Measurements from ENCODE around the gene LILRA1.
"Not testable (repeated sequence)": the region's sequence is repeated elsewhere in the genome, so short reads cannot be mapped to it uniquely, and the experiment has no call there.

The LILRA1 gene

DNA sequence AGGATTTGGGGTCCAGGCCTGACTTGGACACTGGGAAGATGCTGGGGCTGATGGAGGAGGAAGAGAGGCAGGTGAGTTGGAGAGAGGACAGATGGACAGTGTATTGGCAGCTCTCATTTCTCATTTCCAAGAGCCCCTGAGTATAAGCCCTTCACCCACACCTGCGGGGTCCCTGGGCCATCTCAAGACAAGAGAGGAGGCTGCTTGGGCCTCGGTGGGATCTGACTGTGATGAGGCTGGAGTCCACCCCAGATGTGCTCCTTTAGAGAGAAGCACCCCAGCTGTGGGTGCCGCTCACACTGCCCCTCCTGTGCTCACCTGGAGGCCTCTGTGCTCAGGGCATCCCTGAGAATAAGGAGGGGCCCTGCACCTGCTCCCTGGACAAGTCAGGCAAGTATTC, 16.1 kb upstream of the LILRA1 start:
- no peak for DNase-seq (ENCODE audit: low read depth)

DNA sequence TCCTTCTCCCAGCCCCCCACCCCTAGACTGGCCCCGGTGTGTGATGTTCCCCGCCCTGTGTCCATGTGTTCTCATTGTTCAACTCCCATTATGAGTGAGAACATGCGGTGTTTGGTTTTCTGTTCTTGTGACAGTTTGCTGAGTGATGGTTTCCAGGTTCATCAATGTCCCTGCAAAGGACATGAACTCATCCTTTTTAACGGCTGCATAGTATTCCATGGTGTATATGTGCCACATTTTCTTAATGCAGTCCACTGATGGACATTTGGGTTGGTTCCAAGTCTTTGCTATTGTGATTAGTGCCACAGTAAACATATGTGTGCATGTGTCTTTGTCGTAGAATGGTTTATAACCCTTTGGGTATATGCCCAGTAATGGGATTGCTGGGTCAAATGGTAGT, 15.2 kb upstream of the LILRA1 start:
- DNase-seq (ENCODE audit: low read depth): not testable (repeated sequence)

DNA sequence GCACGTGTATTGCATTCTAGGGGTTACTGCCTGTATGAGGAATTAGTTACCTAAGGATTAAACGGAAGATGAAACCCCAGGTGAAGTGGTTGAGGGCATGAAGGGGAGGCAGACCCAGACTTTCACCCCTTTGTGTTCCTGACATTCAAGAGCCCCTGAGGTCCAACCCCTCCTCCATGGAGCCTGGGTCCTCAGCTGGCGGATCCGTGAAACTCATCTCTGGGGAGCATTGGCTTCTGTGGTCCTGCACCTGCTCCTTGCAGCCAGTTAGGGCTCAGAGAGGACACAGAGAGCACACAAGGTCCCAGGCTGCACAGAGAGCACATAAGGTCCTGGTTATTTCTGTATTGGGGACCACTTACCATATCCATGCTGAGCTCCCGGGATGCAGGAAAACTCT, 7.0 kb upstream of the LILRA1 start:
- DNase-seq (ENCODE audit: low read depth): no peak

DNA sequence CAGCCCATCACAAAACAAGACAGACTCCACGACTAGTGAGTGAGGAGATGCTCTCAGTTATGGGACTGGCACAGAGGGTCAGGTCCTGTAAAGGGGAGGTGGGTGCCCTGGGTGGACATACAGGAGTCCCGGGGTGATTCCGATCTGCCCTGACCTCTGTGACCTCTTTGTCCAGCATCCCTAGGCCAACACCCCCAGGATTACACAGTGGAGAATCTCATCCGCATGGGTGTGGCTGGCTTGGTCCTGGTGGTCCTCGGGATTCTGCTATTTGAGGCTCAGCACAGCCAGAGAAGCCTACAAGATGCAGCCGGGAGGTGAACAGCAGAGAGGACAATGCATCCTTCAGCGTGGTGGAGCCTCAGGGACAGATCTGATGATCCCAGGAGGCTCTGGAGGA, 6.4 kb upstream of the LILRA1 start:
- no peak for DNase-seq (ENCODE audit: low read depth)

DNA sequence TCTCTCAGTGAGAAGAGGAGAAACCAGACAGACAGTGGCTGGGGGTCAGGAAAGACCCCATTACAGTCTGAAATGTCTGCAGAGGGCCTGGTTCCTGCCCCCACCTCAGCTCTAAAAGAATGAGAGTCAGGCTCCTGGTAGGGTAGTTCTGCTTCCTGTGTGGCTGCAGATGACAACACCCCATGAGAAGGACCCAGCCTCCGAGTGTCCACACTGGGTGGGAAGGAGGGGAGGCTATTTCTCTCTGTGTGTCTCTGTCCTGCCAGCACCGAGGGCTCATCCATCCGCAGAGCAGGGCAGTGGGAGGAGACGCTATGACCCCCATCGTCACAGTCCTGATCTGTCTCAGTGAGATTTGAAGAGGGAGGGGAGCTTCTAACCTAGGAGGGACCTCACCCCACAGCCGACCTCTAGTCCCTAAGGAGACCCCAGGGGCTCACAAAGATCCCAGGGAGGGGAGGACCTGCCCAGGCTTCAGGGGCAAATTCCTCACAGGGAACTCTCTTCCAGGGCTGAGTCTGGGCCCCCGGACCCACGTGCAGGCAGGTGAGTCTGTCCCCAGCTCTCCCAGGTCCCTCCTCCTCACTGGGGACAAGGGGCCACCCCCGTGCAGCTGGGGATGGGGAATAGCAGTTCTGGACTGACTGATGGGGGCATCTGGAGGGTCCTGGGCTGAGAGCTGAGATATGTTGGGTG, 647 bp downstream of the LILRA1 start:
- not testable (repeated sequence) for DNase-seq (ENCODE audit: low read depth)

DNA sequence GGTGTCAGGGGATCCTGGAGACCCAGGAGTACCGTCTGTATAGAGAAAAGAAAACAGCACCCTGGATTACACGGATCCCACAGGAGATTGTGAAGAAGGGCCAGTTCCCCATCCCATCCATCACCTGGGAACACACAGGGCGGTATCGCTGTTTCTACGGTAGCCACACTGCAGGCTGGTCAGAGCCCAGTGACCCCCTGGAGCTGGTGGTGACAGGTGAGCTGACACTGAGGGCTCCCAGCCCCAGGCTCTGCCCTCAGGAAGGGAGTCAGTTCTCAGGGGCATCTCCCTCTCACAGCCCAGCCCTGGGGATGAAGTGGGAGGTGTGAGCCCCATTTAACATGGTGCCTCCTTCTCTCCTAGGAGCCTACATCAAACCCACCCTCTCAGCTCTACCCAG, 1.3 kb downstream of the LILRA1 start:
- DNase-seq (ENCODE audit: low read depth): no peak

DNA sequence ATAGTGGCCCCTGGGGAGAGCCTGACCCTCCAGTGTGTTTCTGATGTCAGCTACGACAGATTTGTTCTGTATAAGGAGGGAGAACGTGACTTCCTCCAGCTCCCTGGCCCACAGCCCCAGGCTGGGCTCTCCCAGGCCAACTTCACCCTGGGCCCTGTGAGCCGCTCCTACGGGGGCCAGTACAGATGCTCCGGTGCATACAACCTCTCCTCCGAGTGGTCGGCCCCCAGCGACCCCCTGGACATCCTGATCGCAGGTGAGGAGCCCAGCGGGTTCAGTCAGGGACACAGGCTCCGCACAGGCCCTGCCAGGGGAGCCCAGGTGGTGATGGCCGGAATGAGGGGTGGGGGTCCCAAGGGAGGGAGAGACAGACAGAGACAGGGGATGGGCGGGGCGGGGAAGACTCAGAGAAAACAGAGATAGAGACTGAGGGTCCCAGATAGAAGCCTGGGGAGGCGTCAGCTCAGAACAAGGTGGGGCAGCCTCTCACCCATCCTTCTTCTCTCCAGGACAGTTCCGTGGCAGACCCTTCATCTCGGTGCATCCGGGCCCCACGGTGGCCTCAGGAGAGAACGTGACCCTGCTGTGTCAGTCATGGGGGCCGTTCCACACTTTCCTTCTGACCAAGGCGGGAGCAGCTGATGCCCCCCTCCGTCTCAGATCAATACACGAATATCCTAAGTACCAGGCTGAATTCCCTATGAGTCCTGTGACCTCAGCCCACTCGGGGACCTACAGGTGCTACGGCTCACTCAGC, 2.4 kb downstream of the LILRA1 start:
- DNase-seq (ENCODE audit: low read depth): not testable (repeated sequence)

DNA sequence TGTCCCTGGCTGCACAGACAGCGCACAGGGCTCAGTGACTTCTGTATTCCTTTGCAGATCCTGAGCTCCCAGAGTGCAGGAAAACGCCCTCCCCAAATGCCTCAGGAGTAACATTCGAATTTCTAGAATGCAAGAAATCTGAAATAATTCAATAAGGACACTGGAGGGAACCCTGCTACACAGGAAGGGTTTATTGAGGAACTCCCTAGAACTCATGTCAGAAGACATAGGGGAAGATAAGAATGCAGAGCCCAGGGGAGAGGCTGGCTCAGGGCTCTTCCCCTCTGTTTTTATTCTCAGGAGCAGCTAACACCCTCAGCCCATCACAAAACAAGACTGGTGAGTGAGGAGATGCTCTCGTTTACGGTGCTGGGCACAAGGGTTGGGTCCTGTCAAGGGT, 6.8 kb downstream of the LILRA1 start:
- no peak for DNase-seq (ENCODE audit: low read depth)

DNA sequence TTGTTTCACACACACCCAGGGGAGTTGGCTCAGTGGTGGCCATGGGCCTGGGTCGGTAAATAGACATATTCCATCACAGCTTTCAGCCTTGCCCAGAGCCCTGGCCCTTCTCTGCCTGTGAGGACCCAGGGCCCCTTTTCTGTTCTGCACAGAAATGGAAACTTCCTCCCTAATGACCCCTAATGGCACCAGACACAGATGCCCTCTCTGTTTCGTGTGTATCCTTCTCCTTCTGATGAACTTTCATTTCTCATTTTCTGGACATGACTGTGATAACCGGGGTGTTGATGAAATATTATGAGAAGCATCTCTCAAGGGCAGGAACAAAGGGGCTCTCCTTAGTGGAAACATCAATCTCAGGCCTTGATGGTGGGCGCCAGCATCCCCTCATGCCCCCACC, 12.8 kb downstream of the LILRA1 start:
- no peak for DNase-seq (ENCODE audit: low read depth)

DNA sequence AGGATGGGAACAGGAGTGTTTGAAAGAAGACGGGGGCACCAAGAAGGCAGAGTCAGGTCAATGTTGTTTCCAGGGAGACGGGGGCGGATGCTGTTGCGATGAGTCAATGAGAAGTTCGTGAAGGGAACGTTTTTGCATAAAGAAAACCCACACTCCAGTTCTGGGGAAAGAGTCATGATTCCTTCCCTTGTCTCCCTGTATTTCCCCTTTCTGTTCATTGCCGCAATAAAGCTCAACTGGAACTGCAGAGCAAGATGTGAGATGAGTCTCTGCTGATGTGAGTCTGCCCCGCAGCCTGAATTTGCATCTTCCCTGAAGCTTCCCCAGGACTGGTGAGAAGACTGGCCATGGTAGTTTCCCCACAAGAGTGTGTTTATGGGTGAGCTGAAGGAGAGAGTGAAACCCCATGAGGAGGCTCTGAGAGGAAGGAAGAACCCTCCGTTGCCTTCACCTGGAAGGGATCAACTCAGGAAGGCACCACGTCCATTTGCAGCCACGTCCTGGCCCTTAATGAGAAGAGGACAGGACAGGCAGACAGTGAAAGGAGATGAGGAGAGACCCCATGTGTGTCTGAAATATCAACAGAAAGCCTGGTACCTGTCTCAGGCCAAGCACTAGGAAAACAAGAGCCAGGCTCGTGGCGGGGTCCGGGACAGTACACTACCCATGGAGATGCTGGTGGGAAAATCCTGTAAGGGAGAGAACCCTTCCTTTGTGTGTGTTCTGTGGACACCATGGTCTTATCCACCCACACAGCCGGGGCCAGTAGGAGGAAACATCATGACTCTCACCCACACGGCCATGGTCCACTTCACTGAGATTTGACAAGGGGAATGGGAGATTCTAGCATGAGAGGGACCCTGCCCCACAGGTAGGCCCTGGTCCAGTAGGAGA, 13.7 kb downstream of the LILRA1 start:
- DNase-seq (ENCODE audit: low read depth): no peak

DNA sequence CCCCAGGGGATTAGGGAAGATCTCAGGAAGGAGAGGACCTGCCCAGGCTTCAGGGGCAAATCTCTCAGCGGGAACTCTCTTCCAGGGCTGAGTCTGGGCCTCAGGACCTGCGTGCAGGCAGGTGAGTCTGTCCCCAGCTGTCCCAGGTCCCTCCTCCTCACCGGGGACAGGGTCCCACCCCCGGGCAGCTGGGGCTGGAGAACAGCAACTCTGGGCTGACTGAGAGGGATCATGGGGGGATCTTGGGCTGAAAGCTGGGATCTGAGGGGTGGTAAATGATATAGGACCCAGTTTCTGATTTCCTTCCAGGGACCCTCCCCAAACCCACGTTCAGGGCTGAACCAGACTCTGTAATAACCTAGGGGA, 14.3 kb downstream of the LILRA1 start:
- DNase-seq (ENCODE audit: low read depth): no peak

DNA sequence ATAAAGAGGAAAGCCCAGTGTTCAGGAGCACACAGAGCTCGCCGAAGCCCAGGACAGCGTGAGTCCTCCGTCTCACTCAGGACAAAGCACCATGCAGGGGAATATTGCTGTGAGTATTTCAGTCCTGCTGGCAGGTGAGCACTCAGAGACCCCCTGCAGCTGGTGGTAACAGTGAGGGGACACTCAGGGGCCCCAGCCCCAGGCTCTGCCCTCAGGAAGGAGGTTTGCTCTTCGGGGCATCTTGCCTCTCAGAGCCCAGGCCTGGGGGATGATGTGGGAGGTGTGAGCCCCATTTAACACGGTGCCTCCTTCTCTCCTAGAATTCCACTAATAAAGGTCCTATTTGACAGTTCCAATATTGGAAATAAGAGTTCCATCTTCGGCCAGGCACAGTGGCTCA, 14.8 kb downstream of the LILRA1 start:
- no peak for DNase-seq (ENCODE audit: low read depth)

DNA sequence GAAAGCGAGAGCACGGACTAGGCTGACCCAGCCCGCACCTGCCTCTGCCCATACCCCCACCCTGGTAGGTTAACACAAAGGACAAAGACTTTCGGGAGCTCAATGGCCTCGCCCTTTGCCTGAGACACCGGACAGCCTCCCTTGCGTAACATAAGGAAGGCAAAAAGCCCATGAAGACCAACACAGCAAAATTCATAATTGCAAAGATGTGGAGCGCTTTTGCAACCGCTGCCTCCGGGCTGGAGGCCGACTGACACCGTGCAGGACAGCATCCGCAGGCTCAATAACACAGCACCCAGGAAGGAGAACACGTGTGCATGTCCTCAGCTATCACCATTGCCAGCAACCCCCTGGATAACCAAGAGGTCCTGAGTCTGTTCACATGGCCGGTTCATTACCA, 15.4 kb downstream of the LILRA1 start:
- no peak for DNase-seq (ENCODE audit: low read depth)

DNA sequence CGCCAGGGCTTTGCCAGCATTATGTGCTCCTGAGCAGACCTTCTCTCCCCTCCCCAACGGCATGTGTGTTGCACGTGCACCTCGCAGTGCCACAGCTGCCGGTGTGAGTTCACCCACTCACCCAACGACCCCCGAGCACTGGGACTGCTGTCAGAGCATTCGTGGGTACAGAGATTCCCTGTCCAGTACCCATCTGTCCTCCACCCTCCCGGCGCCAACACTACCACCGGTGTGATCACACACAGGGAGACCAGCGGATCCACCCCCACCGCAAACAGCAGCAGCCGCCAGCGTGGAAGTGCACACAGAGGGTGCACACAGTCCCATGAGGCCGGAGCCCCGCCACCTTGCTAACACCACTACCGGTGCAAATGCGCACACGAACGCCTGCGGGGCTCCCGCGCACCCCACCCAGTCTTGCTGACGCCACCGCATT, 15.9 kb downstream of the LILRA1 start:
- DNase-seq (ENCODE audit: low read depth): no peak

DNA sequence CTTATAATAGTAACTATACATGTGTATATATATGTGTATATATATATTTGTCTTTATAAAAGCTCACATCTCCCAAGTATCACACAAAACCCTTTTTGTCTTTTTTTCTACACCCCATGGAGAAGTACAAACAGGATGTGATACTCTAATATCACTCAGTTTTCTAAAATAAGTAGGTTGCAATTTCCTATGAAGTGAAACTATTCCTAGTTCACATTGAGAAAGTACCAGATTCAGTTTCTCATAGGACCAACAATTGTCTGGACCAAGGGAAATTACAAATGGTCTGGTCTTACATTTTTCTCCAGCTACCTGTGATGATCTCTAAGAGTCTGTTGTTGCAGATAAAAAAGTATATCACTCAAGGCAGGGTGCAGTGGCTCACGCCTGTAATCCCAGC, 19.0 kb downstream of the LILRA1 start:
- DNase-seq (ENCODE audit: low read depth): no peak

DNA sequence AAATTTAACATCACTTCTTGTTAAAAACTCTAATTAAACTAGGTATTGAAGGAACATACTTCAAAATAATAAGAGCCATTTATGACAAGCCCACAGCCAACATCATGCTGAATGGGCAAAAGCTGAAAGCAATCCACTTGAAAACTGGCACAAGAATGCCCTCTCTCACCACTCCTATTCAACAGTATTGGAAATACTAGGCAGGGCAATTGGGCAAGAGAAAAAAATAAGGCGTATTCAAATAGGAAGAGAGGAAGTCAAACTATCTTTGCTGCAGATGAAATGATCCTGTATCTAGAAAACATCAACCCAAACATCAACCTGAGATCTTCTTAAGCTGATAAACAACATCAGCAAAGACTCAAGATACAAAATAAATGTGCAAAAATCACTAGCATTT, 21.3 kb downstream of the LILRA1 start:
- DNase-seq (ENCODE audit: low read depth): no peak

DNA sequence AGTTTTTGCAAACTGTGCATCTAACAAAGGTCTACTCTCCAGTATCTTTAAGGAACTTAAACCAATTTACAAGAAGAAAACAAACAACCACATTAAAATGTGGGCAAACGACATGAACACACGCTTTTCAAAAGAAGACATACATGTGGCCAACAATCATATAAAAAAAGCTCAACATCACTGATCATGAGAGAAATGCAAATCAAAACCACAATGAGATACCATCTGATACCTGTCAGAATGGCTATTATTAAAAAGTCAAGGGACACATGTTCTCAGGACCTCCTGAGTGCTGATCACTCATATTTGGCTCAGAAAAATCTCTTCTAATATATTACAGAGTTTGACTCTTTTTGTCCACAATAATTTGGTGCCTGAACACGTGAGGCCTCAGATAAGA, 22.6 kb downstream of the LILRA1 start:
- DNase-seq (ENCODE audit: low read depth): no peak

DNA sequence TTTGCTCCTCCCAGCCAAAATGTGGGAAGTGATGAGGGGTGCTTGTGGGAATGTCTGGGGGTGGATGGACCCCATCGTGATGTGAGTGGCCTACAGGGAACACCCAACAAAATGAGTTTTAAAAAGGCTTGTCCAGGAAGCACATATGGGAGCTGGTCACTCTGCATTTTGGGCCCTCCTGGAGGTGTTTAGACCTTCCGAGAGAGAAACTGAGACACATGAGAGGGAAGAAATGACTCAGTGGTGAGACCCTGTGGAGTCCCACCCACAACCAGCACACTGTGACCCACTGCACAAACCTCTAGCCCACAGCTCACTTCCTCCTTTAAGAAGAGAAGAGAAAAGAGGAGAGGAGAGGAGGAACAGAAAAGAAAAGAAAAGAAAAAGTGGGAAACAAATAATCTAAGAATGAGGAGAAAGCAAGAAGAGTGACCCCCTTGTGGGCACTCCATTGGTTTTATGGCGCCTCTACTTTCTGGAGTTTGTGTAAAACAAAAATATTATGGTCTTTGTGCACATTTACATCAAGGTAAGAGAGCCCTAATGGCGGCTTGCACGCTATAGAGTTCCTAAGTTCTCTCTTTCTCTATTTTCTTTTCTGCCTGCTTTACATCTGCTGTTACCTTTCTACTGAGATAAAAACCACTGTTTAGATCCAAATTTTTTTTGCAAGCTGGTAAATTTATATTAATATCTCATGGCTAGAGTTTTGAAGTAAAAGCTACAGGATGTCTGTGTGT, 23.6 kb downstream of the LILRA1 start:
- DNase-seq (ENCODE audit: low read depth): no peak

DNA sequence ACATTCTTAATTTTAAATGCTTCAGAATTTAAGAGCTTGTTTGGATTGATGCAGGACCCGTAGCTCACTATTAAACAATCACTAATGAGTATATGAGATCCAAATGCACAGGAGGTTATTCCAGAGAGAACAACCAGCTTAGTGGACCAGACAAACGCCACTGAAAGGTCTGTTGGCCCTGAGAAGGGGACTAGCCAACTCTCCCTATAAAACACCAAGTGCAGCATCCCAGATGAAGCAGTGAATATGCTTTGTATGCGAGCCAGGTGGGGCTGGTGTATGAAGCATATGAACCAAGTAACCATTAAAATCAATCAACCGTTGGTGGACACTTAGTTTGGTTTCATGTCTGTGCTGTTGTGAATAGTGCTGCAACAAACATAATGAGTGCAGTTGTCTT, 27.0 kb downstream of the LILRA1 start:
- DNase-seq (ENCODE audit: low read depth): no peak

DNA sequence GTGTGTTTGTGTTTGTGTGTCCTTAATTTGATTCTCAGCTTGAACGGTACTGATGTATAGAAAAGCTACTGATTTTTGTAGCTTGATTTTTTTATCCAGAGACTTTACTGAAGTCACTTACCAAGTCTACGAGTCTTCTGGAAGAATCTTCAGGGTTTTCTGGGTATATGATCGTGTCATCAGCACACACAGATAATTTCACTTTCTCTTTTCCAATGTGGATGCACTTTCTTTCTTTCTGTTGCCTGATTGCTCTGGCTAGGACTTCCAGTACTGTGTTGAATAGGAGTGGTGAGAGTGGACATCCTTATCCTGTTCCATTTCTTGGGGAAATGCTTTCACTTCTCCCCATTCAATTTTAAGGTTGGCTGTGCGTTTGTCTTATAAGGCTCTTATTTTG, 29.0 kb downstream of the LILRA1 start:
- no peak for DNase-seq (ENCODE audit: low read depth)

DNA sequence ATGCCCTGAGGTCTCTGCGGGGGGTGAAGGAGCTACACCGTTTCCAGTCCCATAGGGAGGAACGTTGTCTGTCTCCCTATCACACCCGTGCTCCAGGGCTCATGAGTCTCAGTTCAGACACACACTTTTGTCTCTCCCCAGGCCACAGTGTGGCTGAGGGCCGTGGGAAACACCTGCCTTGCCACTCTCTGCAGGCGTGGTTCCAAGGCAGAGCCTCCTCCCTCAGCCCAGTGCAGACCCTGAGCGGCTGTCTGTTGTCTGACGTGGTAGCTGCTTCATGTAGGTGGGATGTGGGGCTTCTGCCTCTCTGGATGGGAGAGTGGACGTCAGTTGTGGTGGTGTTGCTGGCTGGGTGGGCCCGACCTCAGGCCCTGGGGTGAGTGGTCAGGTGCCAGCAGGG, 30.8 kb downstream of the LILRA1 start:
- not testable (repeated sequence) for DNase-seq (ENCODE audit: low read depth)
